ENCODE measurements around the gene SPINT3.
"Not testable (repeated sequence)": the region's sequence is repeated elsewhere in the genome, so short reads cannot be mapped to it uniquely, and the experiment has no call there.

SPINT3 gene

DNA sequence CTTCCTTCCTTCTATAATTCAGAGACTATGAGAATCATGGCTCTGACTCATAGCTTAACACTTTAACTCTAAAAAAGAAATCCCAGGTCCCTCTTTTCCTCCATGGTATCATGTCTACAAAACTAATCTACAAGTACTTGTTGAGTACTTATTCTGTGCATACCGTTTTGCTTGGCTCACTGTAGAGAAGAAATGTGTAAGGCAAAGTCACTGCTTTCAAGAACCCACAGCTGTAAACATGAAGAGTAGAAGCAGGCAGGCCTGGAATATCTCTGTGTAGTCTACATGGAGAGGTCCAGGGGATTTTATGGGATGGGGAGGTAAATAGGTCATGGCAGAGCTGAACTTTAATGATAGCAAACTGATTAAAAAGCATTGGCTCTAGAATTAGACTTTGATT is 13.8 kb downstream of the SPINT3 start:
- DNase-seq = no peak

DNA sequence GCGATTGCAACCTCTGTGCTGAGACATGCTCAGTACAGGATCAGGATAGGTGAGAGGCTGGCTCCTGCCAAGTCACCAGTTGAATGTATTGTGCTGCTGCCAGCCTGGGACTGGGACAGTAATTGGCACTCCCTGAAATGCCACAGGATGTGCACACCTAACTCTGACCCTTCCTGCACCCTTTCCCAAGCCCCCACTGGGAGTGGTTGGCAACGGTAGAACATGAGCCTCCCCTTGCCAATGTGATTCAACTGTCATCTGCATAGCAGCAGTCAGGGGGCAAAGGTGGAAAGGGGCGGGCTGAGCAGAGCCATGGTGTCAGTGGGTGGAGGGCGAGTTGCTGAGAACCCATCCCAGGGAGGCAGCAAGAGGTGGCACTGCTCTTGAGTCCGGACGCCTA is 15.4 kb downstream of the SPINT3 start:
- DNase-seq = no peak

DNA sequence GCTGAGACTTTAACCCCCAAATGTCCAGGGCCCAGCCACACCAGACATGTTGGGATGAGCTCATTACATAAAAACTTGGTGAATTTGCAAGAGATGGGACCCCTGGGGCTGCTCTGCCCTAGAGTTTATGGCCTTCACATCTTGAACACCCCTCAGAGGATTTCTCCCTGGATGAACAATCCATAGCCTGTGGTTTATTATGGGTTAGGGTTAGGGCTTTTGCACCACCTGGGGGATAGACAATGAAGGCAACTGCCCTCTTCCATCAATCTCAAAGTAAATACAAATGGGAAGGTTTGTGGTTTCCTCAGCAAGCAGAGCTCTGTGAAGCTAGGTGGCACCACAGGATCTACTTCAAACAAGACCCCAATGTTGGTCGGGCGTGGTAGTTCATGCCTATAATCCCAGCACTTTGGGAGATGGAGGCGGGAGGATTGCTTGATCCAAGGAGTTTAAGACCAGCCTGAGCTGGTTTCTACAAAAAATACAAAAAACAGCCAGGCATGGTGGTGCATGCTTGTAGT is 17.4 kb downstream of the SPINT3 start:
- no peak for DNase-seq

DNA sequence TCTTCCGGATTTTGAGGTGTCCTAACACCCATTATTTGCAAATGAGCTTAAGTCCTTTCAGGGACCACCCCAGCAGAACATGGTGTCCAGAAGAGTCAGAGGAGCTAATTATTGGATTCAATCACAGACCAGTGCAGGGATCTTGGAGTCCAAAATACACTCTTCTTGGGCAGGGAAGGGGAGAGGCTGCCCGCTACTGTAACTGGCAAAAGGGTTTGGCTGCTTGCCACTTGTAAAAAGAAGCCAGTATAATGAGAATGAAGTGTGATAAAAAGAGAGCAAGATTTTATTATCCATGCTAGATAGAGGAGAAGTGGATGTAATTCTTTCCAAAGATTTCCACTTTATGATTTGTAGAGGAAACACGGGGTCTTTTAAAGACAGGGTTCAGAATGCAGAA is 19.3 kb downstream of the SPINT3 start:
- DNase-seq = no peak

DNA sequence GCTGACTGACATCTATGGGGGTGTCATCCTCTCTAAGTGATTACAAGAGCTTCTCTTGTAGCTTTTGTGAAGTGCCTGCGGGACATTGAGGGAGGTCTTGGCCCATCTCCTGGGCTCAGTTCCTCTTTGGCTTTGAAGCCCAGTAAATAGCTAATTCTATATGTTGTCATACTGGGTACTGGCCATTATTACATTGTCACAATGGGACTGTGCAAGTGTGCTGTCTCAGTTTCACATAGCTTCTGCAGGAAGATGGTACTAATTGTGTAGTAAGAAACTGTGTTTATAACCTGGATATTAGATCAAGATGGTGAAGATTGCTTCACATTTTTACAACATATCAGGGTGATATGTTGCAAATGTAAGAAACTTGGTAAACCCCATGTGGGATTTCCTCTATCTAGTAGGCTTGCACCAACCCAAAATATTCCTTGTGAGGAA is 19.9 kb downstream of the SPINT3 start:
- no peak for DNase-seq

DNA sequence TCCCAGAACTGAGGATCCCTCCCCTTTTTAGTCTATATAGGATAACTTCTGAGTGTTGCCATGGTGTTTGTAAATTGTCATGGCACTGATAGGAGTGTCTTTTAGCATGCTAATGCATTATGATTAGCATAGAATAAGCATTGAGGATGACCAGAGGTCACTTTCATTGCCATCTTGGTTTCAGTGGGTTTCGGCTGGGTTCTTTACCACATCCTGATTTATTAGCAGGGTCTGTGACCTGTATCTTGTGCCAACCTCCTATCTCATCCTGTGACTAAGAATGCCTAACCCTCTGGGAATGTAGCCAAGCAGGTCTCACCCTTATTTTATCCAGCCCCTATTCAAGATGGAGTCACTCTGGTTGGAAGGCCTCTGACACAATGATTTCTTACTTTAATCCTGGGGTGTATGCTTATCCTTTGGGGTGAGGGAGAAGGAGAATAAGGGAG is 26.3 kb downstream of the SPINT3 start:
- no peak for DNase-seq

DNA sequence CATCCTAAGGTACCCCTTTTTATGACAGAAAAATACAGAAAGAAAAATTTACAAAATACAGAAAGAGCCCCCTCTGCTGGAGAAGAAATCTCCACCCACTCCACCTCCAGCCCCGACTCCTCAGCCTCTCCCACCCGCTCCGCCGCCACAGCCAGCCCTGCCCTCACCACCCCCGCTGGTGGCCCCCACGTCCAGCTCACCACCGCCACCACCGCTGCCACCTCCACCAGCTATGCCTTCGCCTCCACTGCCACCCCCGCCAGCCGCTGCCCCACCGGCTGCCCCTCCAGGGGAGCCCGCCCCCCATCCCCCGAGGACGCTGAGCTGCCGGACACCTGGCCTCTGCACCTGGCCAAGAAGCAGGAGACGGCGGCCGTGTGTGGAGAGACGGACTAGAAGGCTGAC is 28.2 kb downstream of the SPINT3 start:
- DNase-seq = no peak

DNA sequence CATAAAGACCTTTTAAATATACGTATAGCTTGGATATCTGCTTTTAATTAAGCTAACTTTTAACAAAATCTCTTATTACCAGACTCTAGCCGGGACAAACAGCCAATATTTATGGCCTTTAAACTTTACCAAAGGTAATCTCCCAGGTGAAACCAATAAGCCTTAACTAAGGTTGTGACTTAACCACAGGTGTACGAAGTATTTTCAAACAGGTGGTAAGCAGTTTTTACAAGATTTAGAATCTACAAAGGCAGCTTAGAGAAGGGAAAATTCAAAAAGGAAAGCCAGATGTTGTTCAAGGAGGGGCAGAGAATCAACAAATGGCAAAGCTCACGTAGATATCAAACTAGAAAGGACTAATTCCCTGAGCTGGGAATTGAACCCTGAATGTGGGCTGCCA is 30.0 kb downstream of the SPINT3 start:
- no peak for DNase-seq

DNA sequence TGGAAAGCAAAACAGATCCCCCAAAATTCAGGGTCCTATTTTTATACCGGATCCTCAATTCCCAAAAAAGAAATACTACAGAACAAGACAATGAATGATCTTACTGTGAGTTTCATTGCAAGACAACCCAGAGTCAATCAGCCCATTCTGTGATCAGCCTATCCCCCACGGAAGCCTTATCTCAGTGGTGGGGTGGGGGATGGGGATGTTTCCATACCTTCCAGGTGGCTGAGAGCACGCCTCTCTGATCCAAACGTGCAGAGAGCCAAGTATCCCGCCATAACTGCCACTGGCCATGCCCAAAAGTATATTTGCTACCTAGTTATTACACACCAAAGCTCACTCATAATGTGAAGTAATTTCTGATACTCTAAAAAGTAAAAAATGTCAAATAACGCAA is 30.7 kb downstream of the SPINT3 start:
- DNase-seq = no peak

DNA sequence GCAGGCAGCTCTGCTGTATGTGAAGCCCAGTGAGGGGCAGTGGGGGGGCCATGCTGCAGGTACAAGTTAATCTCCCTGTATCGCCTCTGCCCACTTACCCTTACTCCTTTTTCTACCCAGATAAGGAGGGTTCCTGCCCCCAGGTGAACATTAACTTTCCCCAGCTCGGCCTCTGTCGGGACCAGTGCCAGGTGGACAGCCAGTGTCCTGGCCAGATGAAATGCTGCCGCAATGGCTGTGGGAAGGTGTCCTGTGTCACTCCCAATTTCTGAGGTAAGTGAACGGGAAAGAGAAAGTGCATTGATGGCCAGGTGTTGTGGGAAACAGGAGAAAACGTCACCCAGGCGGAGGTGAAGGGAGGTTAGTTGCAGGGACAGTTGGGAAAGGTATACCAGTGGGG is 35.6 kb downstream of the SPINT3 start:
- no peak for DNase-seq

DNA sequence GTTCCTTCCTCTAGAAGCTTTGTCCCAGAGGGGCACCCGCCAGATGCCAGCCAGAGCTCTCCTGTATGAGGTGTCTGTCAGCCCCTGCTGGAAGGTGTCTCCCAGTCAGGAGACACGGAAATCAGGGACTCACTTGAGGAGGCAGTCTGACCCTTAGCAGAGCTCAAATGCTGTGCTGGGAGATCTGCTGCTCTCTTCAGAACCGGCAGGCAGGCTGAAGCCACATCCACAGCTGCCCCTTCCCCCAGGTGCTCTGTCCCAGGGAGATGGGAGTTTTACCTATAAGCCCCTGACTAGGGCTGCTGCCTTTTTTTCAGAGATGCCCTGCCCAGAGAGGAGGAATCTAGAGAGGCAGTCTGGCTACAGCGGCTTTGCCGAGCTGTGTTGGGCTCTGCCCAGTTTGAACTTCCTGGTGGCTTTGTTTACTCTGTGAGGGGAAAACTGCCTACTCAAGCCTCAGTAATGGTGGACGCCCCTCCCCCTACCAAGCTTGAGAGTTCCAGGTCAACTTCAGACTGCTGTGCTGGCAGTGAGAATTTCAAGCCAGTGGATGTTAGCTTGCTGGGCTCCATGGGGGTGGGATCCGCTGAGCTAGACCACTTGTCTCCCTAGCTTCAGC is 37.8 kb downstream of the SPINT3 start:
- not testable (repeated sequence) for DNase-seq

DNA sequence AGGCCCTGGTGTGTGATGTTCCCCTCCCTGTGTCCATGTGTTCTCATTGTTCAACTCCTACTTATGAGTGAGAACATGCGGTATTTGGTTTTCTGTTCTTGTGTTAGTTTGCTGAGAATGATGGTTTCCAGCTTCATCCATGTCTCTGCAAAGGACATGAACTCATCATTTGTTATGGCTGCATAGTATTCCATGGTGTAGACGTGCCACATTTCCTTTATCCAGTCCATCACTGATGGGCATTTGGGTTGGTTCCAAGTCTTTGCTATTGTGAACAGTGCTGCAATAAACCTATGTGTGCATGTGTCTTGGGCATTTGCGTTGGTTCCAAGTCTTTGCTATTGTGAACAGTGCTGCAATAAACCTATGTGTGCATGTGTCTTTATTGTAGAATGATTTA is 43.1 kb downstream of the SPINT3 start:
- DNase-seq = not testable (repeated sequence)

DNA sequence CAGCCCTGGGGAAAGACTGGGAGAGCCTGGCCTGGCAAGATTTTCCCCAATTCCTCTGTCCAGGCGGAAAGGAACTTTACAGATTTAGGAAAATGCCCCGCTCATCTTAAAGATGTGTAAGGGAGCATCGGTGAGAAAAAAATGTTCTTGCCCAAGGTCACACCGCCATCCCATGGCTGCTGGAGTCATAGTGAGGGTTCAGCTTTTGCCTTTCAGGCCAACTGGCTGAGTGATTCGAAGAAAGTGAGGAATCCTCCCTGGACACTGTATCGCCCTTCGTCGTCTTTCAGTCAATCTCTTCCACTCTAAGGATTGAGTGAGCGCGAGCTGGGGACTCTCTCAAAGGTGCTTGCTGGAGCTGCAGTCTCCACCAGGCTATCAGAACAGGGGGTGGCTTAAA is 44.5 kb downstream of the SPINT3 start:
- DNase-seq = no peak

DNA sequence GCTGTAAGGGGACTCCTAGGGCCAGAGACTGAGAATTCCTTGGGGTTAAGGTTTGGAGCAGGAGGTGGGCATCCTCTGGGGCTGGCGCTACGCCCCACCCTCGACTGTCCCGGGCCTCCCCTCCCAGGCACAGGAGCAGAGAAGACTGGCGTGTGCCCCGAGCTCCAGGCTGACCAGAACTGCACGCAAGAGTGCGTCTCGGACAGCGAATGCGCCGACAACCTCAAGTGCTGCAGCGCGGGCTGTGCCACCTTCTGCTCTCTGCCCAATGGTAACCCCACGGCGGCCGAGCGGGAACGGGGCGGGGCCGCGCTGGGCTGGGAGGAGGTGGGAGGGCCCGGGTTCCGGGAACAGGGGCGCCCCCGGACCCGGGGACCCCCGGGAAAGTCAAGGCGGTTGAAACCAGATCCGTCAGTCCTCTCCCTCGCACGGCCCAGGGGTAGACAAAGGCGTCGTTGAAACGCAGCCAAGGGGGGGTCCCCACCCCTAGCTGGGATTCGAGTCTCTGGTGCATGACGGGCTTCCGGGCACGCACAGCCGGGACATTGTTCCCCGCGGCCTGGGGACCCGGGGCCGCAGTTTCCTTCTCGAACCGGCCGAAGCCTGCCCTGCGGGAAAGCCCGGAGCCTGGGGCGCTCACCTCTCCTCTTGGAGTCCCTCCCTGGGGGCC is 45.0 kb downstream of the SPINT3 start:
- DNase-seq = no peak

DNA sequence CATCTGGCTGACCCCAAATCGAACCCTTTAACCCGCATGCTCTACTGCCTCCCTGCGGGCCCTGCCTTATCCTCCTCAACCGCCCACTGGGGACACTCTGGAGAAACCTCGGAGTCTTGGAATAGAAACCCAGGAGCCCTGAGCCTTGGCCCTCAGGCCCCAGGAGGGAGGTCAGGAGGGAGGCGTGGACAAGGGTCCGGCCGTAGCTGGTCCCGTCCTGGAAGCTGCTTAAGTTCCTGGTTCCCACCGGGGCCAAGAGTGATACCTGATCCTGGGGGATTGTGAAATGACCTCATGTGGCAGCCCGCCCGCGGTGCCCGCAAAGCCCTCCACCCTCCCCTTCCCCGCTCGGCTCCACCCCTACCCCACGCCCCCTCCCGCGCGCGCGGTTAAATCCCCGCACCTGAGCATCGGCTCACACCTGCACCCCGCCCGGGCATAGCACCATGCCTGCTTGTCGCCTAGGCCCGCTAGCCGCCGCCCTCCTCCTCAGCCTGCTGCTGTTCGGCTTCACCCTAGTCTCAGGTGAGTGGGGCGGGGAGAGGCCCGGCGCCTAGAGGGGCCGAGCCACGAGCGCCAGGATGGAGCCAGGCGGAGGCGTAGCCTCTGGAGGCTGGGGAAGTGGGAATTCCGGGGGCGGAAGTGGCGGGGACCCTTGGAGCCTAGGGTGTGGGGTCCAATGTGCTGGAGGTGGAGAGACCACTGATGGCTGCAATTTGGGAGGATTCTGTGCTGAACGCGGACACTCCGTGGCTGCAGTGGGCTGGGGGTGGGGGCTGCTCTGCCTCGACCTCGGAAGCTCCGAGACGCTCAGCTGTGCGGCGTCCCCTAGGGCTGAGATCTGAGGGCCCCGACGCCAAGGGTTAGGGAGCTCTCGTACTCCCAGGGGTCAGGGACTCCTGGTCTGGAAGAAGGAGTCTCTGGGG is 45.8 kb downstream of the SPINT3 start, which contains the start of gene WFDC2:
WFDC2 (plus strand) TSS at position 418 of the 926 bp plus-strand sequence; CDS start at position 447, 29 bp downstream.
- DNase-seq = no peak

DNA sequence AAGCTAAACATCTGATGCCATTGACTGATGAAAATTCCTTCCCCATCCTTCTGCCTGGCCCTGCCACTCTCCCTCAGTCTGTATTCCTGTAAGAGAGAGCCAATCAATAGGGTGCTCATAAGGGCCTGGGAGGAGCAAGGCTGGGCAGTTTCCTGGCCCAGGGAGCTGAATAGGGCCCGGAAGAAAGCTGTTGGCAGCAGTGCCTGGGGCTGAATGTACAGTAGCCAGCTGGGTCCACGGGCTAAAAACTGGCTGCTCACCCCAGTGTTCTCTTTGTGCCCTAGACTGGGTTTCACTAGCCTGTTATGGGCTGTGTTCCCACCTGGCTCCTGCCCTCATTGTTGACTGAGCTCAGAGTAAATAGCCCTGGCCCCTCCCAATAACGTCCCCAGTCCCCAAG is 47.6 kb downstream of the SPINT3 start:
- no peak for DNase-seq

DNA sequence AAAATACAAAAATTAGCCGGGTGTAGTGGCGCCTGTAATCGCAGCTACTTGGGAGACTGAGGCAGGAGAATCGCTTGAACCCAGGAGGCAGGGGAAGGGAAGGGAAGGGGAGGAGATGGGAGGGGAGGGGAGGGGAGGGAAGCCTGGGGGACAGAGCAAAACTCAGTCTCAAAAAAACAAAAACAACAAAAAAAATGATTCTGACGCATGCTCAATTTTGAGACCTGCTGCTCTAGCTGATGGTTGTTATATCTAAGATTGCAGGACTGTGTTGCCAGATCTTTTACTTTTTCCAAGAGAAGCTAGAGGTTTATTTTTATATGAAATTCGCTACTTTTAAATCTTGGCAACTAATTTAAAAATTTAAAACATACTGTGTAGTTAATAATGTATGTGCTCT is 48.2 kb downstream of the SPINT3 start:
- DNase-seq = no peak

DNA sequence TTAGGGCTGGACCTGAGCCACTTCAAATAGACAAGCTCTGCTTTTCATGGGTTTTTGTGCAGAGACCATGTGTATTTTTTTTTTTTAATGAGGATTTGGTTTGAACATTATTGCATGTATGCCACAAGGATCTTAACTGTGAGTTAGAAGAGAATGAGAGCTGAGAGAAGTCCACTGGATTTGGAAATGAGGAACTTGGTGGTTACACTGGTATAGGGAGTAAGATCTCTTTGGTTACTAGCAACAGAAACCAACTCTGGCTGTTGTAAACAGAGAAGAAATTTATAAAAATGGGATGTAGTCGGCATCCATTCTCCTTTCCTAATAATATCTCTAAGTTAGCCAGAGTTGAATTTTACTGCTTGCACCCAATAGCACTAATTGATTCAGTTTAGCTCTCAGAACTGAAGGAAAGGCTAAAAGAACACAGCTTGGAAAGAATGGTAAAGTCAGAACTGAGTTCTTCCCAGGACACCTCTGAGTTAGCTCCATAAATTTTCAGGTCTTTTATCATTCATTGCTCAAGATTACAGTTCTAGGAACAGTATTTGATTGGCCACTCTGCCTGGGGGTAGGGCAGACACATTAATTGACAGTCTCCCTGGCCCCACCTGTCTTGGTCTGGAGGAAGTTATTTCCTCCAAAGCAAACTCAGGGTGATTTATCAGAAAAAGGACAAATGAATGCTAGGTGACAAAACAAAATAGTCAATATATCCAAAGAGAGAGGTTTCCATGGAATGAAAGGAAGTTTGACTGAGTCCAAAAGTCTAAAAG is 49.7 kb downstream of the SPINT3 start:
- no peak for DNase-seq

DNA sequence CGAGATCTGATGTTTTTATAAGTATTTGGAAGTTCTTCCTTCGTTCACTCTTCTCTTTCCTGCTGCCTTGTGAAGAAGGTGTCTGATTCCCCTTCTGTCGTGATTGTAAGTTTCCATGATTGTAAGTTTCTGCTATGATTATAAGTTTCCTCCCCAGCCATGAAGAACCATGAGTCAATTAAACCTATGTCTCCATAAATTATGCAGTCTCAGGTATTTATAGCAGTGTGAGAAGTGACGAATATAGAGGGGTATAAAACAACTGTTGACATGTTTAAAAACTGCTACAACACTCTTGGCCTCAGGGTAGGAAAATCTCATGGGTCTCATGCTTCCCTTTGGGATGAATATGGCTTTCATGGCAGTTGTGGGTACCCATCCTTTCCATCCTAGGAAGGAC is 51.7 kb downstream of the SPINT3 start:
- DNase-seq = no peak

DNA sequence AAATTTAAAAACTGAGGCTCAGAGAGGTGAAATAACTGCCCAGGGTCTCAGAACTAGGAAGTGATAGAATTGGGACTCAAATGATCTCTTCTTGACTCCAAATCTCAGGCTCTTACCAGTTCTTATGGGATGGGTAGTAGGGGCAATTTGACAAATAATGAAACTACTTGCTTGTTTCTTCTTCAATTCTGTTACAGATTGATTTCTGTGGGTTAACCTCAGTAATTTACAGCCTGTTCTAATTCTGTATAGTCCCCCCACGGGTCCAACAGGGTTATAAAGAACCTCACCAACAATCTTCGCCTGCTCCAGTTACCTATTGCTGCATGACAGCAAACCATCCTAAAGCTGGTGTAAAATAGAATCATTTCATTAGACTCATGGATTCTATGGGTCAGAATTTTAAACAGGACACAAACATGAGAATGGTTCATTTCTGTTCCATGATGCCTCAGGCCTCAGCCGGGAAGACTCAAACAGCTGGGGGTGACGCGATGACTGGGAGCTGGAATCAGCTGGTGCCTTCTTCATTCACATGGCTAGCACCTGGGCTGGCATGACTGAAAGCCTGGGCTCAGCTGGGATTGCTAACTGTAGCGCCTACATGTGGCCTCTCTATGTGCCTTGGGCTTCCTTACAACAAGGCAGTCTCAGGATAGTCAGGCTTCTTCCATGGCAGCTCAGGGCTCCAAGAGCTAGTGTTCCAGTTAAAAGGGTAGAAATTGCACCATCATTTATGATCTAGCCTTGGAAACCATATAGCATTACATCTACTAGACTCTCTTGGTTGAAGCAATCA is 52.5 kb downstream of the SPINT3 start:
- DNase-seq = no peak
